ENCODE measurements around the gene PSMD6.

DNA sequence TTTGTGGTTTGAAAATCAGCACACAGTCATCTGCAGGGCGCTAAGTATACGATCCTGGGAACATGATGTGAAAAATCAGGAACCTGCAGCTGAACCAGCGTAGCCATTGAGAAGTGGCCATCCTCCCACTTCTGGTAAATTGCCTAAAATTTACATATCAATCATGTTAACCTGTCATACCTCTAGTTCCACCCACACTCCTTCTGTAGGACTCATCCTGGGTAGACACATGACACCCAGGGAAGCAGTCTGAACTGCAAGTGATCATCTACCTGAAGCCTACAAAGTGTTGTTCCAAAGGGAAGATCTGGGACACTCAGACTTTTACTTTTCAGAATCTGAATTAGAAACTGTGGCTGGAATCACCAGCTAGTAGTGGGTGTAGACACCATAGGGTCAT lies 5.5 kb upstream of the PSMD6 start:
- no peak for TF ChIP-seq POLR2A (IDR thresholded peaks at IDR 0.05; ENCODE audit: low read depth, low read length)
- no peak for TF ChIP-seq POLR2AphosphoS5 (IDR thresholded peaks at IDR 0.05; ENCODE audit: low read depth, low read length)
- no peak for TF ChIP-seq TAF1 (IDR thresholded peaks at IDR 0.05; ENCODE audit: borderline replicate concordance, low read depth, low read length)
